Stomach (tissue), 19 donors: Measurements from ENCODE around the gene CBL. TPM values are rescaled to one million over a fixed set of nuclear protein-coding genes. Genes with fewer than 3 reads are reported as not detected.
A peak's percentile ranks its signal among the peaks of the same experiment; 100 is the strongest.

Experiments
- DNase-seq, 2 donors: peaks; one replicate each; pipeline versions ENCODE4 v3.0.0 to v3.0.0-alpha.2; 2013 to 2019
- H3K27ac ChIP-seq, 5 donors: fragments of 200-600 bp in 4 of 5; sonication (generic) in 4 of 5; one replicate each; pipeline ENCODE4 v1.5.1; 2013 to 2019; ENCODE audit warnings: mild to moderate bottlenecking in 1 of 5, moderate library complexity in 1 of 5
- H3K27me3 ChIP-seq, 3 donors: fragments of 200-600 bp; sonication (generic); one replicate each; pipeline ENCODE4 v1.5.1; 2017 to 2019; ENCODE audit warnings: mixed run types in 1 of 3
- H3K36me3 ChIP-seq, 4 donors: fragments of 200-600 bp; sonication (generic); 1 replicate in 3 of 4; 2 replicates in 1 of 4; pipeline ENCODE4 v1.5.1; 2016 to 2019
- H3K4me1 ChIP-seq, 4 donors: fragments of 200-600 bp; sonication (generic); one replicate each; pipeline ENCODE4 v1.5.1; 2016 to 2019
- H3K4me3 ChIP-seq, 4 donors: fragments of 200-600 bp; sonication (generic) in 3 of 4; one replicate each; pipeline ENCODE4 v1.5.1; 2016 to 2019; ENCODE audit warnings: mild to moderate bottlenecking in 1 of 4
- H3K9me3 ChIP-seq, 4 donors: fragments of 200-600 bp; sonication (generic); one replicate each; pipeline ENCODE4 v1.5.1; 2016 to 2019
- EP300 ChIP-seq: sonication (generic); formaldehyde crosslinking; IDR thresholded peaks from one replicate; pipeline ENCODE4 v1.6.1; 2017; ENCODE audit warnings: antibody characterized with exemption
- POLR2A ChIP-seq, 4 donors: fragments of 450-650 bp; IDR thresholded peaks; one replicate each; pipeline ENCODE4 v1.6.1; 2016; ENCODE audit warnings: antibody characterized with exemption in 4 of 4, control low read depth in 2 of 4, mild to moderate bottlenecking in 1 of 4, moderate library complexity in 1 of 4
- POLR2AphosphoS5 ChIP-seq, 3 donors: sonication (generic); formaldehyde crosslinking; IDR thresholded peaks; one replicate each; pipeline ENCODE4 v1.6.1; 2016; ENCODE audit warnings: antibody characterized with exemption in 3 of 3
- WGBS, 5 donors: extraction: QIAGEN DNeasy Blood & Tissue Kit in 3 of 5; methylation state at CpG; one replicate each; pipeline versions ENCODE4 v1.1.5 to v1.1.7; 2013 to 2018; 5-methylcytosine and 5-hydroxymethylcytosine counted together
- intact Hi-C: fragments of 100-400 bp; cut with DNase I; formaldehyde crosslinking; loops from one replicate; pipeline ENCODE4 v1.15.1; 2023; ENCODE audit warnings: low total_unique reads
- long read RNA-seq, 10 donors: transcript quantifications; one replicate each; lab custom pipeline, GENCODE V29; 2026
- polyA plus RNA-seq, 3 donors: library from polyadenylated mRNA; stranded (reverse); fragments of 200-250 nt; gene quantifications; one replicate each; pipeline ENCODE4 v1.2.3, GENCODE V29; 2013
- total RNA-seq, 5 donors: library from RNA; depleted of rRNA; stranded (reverse); fragments of >200 nt; gene quantifications; one replicate each; pipeline versions ENCODE4 v1.1.0 to v1.2.3, GENCODE V29; 2014 to 2016
- TF ChIP-seq, protein P1 (sequence below), 7 experiments: fragments of 450-650 bp in 4 of 7; fragments of 200-600 bp in 3 of 7; sonication (generic) in 3 of 7; IDR thresholded peaks; one replicate each; pipeline ENCODE4 v1.5.1; 2016 to 2019; ENCODE audit warnings: antibody characterized with exemption in 7 of 7, control low read depth in 2 of 7, mild to moderate bottlenecking in 1 of 7
- donor health status: healthy with polysubstance abuse.
- donor health status: Bipolar disorder and iron deficiency.
- donor health status: healthy.

Gene CBL
- 10 to 100 TPM in 4 of 5 donors, 1 to 10 TPM in 1; 1.4 to 13.8 (median 11.7) TPM for total RNA-seq
- polyA plus RNA-seq, result 1 to 10 TPM; 2.7 to 4.2 (median 3.0) TPM
- long read RNA-seq, donor 1, partial matches to known transcripts, result 21 of 21 reads
- long read RNA-seq, donor 1, other reads (novel, unspliced or antisense), result 0 of 21 reads
- long read RNA-seq, donor 2, full-length matches to known transcripts, result 2 of 2 reads
- long read RNA-seq, donor 2, partial matches to known transcripts, result 0 of 2 reads
- long read RNA-seq, donor 2, other reads (novel, unspliced or antisense), result 0 of 2 reads
- long read RNA-seq, donor 3, full-length matches to known transcripts, result 2 of 8 reads
- long read RNA-seq, donor 3, partial matches to known transcripts, result 0 of 8 reads
- long read RNA-seq, donor 3, other reads (novel, unspliced or antisense), result 6 of 8 reads
- long read RNA-seq, donor 4, result 0 reads
- long read RNA-seq, donor 5, partial matches to known transcripts, result 14 of 21 reads
- long read RNA-seq, donor 5, other reads (novel, unspliced or antisense), result 7 of 21 reads
- long read RNA-seq, donor 6, result 0 reads
- long read RNA-seq, donor 7, full-length matches to known transcripts, result 2 of 2 reads
- long read RNA-seq, donor 7, partial matches to known transcripts, result 0 of 2 reads
- long read RNA-seq, donor 7, other reads (novel, unspliced or antisense), result 0 of 2 reads
- long read RNA-seq, donor 8, full-length matches to known transcripts, result 1 of 7 reads
- long read RNA-seq, donor 8, partial matches to known transcripts, result 6 of 7 reads
- long read RNA-seq, donor 8, other reads (novel, unspliced or antisense), result 0 of 7 reads
- long read RNA-seq, donor 9, partial matches to known transcripts, result 19 of 19 reads
- long read RNA-seq, donor 9, other reads (novel, unspliced or antisense), result 0 of 19 reads
- long read RNA-seq, donor 10, result 0 reads

DNA sequence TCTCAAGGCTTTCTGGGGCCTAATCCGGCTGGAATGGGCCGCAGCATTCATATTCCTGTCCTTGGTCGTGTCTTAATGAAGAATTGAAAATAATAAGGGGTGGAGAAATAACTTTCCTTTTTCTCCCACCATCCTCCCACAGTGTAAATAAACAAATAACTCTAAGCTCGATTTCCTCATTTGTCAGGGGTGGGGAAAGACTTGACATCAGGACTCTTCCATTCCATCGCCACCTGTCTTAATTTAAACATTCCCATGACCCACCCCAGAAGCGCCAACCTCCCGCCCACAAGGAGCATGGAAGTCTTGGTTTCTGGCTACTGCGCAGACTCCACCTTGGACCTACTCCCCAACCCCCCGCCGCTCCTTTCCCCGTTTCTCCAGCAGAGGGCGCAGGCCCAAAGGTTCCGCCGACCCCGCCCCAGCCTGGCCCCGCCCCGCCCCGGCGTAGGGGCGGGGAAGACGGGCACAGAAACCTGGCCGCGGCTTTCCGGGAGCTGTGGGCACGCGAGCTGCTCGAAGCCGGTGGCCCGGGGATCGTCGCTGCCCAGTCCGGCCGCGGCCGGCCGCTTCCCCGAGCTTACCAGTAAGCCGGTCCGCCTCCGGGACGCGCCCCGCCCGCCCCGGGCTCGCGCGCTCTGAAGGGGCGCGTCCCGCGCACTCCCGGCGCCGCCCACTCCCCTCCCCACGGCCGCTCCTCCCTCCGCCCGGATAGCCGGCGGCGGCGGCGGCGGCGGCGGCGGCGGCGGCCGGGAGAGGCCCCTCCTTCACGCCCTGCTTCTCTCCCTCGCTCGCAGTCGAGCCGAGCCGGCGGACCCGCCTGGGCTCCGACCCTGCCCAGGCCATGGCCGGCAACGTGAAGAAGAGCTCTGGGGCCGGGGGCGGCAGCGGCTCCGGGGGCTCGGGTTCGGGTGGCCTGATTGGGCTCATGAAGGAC is at the start of gene CBL:
TSS of gene CBL (plus strand) at position 766 of the 937 bp plus-strand sequence. CDS start at position 845, 79 bp downstream.
- DNase-seq, result peak; percentile 97 to 98
- 0 to 1% (median 1%) methylated on average over 23 to 85 of the region's 88 CpGs for WGBS, 5 donors
- intact Hi-C loops, result no loop called here
- Histone ChIP-seq H3K27me3 (no peaks in the 10 kb centered on the region), H3K4me1 (peaks cover 18 to 53% (median 37%) of the 10 kb centered on the region in 4 donors), H3K27ac (peak within 1 kb of the TSS; percentile 94 to 99 (median 97)), H3K36me3 (no peaks in the 10 kb centered on the region), H3K4me3 (peak within 1 kb of the TSS; percentile 84 to 96 (median 92)), H3K9me3 (no peaks in the 10 kb centered on the region)
- TF ChIP-seq POLR2A (IDR thresholded peaks at IDR 0.05), result no peak
- peak; percentile 3 to 35 (median 34) for TF ChIP-seq POLR2AphosphoS5 (IDR thresholded peaks at IDR 0.05)
- TF ChIP-seq, protein P1, sequence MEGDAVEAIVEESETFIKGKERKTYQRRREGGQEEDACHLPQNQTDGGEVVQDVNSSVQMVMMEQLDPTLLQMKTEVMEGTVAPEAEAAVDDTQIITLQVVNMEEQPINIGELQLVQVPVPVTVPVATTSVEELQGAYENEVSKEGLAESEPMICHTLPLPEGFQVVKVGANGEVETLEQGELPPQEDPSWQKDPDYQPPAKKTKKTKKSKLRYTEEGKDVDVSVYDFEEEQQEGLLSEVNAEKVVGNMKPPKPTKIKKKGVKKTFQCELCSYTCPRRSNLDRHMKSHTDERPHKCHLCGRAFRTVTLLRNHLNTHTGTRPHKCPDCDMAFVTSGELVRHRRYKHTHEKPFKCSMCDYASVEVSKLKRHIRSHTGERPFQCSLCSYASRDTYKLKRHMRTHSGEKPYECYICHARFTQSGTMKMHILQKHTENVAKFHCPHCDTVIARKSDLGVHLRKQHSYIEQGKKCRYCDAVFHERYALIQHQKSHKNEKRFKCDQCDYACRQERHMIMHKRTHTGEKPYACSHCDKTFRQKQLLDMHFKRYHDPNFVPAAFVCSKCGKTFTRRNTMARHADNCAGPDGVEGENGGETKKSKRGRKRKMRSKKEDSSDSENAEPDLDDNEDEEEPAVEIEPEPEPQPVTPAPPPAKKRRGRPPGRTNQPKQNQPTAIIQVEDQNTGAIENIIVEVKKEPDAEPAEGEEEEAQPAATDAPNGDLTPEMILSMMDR (IDR thresholded peaks at IDR 0.05), result peak in 5 of 7 experiments; percentile 83 to 98 (median 90)

DNA sequence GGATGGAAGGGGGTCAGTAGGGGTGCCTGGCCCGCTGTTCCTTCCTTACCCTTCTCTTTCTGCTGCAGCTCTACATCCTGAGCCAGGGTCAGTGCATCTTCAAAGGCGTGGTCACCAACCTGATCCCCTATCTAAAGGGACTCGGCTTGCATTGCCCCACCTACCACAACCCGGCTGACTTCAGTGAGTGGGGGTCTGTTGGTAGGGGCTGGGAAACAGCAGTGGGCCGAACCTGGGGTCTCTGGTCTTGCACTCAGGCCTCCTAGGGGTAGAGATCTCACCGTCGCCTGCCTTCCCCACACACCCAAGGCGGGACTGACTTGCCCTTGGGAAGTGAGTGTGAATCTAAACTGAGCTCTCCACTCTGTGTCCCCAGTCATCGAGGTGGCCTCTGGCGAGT is 49.6 kb upstream of the CBL start:
- H3K27me3 ChIP-seq, result peaks cover 0 to 4% (median 0%) of the 10 kb centered on the region in 3 donors
- 78 to 86% (median 85%) methylated on average over 4 to 10 of the region's 10 CpGs for WGBS, 5 donors
- no peaks in the 10 kb centered on the region for H3K36me3 ChIP-seq
- intact Hi-C loops, result no loop called here
- H3K9me3 ChIP-seq, result no peaks in the 10 kb centered on the region
- no peaks in the 10 kb centered on the region for H3K4me1 ChIP-seq
- TF ChIP-seq, protein P1 (IDR thresholded peaks at IDR 0.05), result no peak
- TF ChIP-seq EP300 (no peak), POLR2AphosphoS5 (IDR thresholded peaks at IDR 0.05) (no peak), POLR2A (IDR thresholded peaks at IDR 0.05) (no peak)
- no peak for DNase-seq
- no peak overlapping the region for H3K27ac ChIP-seq
- H3K4me3 ChIP-seq, result no peak overlapping the region

DNA sequence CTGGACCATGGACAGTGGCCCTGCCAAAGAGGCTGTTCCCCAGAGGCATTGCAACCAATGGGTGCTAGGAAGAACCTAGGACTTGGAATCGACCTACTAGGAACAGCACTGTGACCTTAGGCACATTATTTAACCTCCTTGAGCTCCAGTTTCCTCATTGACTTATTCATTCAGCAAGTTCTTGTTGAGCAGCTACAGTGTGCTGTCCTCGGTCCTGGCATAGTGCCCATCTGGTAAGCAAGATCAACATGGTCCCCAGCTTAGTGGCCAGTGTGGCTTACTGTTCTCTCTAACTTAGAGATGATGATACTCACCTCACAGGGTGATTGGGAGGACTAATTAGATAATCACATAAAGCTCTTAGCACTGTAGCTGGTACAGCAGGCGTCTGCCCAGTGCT is 49.1 kb upstream of the CBL start:
- no peaks in the 10 kb centered on the region for H3K36me3 ChIP-seq
- H3K4me3 ChIP-seq, result no peak overlapping the region
- TF ChIP-seq EP300, result no peak
- no peak for TF ChIP-seq POLR2AphosphoS5 (IDR thresholded peaks at IDR 0.05)
- TF ChIP-seq, protein P1 (IDR thresholded peaks at IDR 0.05), result no peak
- H3K9me3 ChIP-seq, result no peaks in the 10 kb centered on the region
- no peaks in the 10 kb centered on the region for H3K4me1 ChIP-seq
- WGBS, 5 donors, result 29 to 48% (median 38%) methylated on average over 3 of the region's 3 CpGs
- intact Hi-C loops, result no loop called here
- H3K27me3 ChIP-seq, result peaks cover 0 to 4% (median 0%) of the 10 kb centered on the region in 3 donors
- DNase-seq, result peak; percentile 49 to 56
- no peak overlapping the region for H3K27ac ChIP-seq
